PC-9 (cell line): ENCODE data around the gene PRCD. TPM values are rescaled to one million over a fixed set of nuclear protein-coding genes. Genes with fewer than 3 reads are reported as not detected.

Experiments used
- BruUV-seq: library from RNA; stranded (reverse); fragments of 400-500 nt; replicated peaks from 2 replicates; lab custom pipeline; 2021; lab: Mats Ljungman, UMichigan
- CTCF ChIA-PET: fragments of 300-600 bp; sonication (Branson Sonifier 250); formaldehyde crosslinking; loops from one replicate; lab custom pipeline; 2022; ENCODE audit warnings: antibody characterized with exemption; lab: Charles Lee
- POLR2A ChIA-PET: fragments of 300-600 bp; sonication (Branson Sonifier 250); formaldehyde crosslinking; loops from one replicate; lab custom pipeline; 2022; ENCODE audit warnings: antibody characterized with exemption; ENCODE audit not compliant: unreplicated experiment; lab: Charles Lee
- DNase-seq, 2 experiments: peaks; one replicate each; pipeline versions ENCODE4 v3.0.0 to v3.0.0-alpha.2; 2015 to 2022; ENCODE audit warnings: mixed read lengths in 1 of 2
- H2AFZ ChIP-seq: fragments of 200-600 bp; sonication (generic); 2 replicates; pipeline ENCODE4 v1.8.1; 2017; ENCODE audit warnings: antibody characterized with exemption
- H3F3A ChIP-seq: fragments of 200-600 bp; sonication (generic); 2 replicates; pipeline ENCODE4 v1.8.1; 2017; ENCODE audit warnings: antibody characterized with exemption, mild to moderate bottlenecking, low read depth; ENCODE audit not compliant: insufficient read depth
- H3K27ac ChIP-seq: fragments of 200-600 bp; sonication (generic); 2 replicates; pipeline ENCODE4 v1.6.1; 2016; ENCODE audit warnings: mixed run types
- H3K27me3 ChIP-seq: fragments of 200-600 bp; sonication (generic); 2 replicates; pipeline ENCODE4 v1.6.1; 2016; ENCODE audit warnings: low read depth, mixed run types; ENCODE audit not compliant: insufficient read depth
- H3K36me3 ChIP-seq: fragments of 200-600 bp; sonication (generic); 2 replicates; pipeline ENCODE4 v1.6.1; 2016; ENCODE audit warnings: low read depth, mixed run types
- H3K4me1 ChIP-seq: fragments of 200-600 bp; sonication (generic); replicated peaks from 2 replicates; pipeline ENCODE4 v1.6.1; 2016; ENCODE audit warnings: mixed run types; ENCODE audit not compliant: insufficient read depth
- H3K4me2 ChIP-seq: fragments of 200-600 bp; sonication (generic); 2 replicates; pipeline ENCODE4 v1.6.1; 2017; ENCODE audit warnings: mixed run types
- H3K4me3 ChIP-seq: fragments of 200-600 bp; sonication (generic); 2 replicates; pipeline ENCODE4 v1.6.1; 2016; ENCODE audit warnings: mixed run types
- H3K79me2 ChIP-seq: fragments of 200-600 bp; sonication (generic); 2 replicates; pipeline ENCODE4 v1.6.1; 2017; ENCODE audit warnings: low read depth, mixed run types
- H3K9me2 ChIP-seq: fragments of 200-600 bp; sonication (generic); 2 replicates; pipeline ENCODE4 v1.8.1; 2017; ENCODE audit warnings: mild to moderate bottlenecking; ENCODE audit not compliant: insufficient read depth
- H3K9me3 ChIP-seq: fragments of 200-600 bp; sonication (generic); 2 replicates; pipeline ENCODE4 v1.8.1; 2016; ENCODE audit warnings: low read depth; ENCODE audit not compliant: insufficient read depth
- H4K20me1 ChIP-seq: fragments of 200-600 bp; sonication (generic); 2 replicates; pipeline ENCODE4 v1.8.1; 2017; ENCODE audit not compliant: insufficient read depth
- EZH2 ChIP-seq: fragments of 200-600 bp; sonication (generic); IDR thresholded peaks from 2 replicates; pipeline ENCODE4 v1.8.0; 2017; ENCODE audit warnings: antibody characterized with exemption, low read depth
- intact Hi-C: fragments of 100-400 bp; cut with micrococcal nuclease; formaldehyde crosslinking; loops from one replicate; pipeline ENCODE4 v1.10.0; 2022; ENCODE audit not compliant: unreplicated experiment
- total RNA-seq: library from RNA; stranded (reverse); gene quantifications from 2 replicates; pipeline ENCODE4 v1.2.3, GENCODE V29; 2021
- TF ChIP-seq, protein P1 (sequence below): fragments of 200-600 bp; sonication (generic); conservative IDR thresholded peaks from 2 replicates; pipeline ENCODE4 v1.6.1; 2017; ENCODE audit warnings: mixed run types, antibody characterized with exemption, mild to moderate bottlenecking, moderate library complexity

PRCD gene
- total RNA-seq, 1 experiment from 2014 or later = 2.7 TPM

DNA sequence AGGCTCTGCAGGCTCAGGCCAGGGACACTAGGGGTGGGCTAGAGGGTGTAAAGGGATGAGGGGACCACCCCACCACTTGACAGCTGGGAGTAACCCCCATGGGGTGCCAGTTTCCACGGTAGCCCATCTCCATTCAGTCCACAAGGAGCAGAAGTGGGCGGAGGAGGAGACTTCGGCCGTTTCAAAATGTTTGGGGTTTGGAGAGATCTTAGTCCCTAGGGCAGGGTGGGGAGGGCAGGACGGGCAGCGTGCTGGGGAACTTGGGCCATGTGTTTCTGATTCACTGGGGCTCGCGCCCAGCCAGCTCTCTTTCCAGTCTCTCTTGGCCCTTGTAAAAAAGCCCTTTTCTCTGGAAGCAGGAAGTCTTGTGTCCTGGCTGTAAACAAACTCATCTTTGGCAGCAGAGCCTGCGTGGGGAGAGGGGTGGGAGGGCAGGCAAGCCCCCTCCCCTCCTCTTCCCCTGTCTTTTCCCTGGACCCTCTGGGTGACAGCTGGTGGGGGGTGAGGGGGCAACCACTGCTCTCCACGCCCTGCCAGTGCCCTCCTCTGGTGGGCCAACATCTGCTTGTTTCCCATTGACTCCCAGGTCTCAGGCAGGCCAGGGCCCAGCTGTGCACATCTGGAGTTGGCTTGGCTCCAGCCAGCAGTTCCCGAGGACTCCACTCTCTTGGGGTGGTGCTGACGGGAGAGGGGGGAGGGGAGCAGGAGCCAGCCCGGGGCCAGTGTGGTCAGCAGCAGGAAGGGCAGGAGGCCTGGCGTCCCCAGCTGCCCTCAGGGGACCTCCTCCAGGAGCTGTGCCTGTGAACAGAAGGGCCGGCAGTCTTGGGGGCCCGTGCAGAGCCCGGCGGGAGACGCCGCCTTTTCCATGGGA, 10.4 kb upstream of the PRCD start:
- no peaks in the 10 kb centered on the region for H3K79me2 ChIP-seq
- H3K36me3 ChIP-seq = no peaks in the 10 kb centered on the region
- H3K9me3 ChIP-seq = no peaks in the 10 kb centered on the region
- ChIA-PET POLR2A (interaction anchor here (0.5 to 0.7 kb wide), 2 partner anchors 28 to 44 kb away, joined by 10 to 11 read pairs; no protein-coding TSS in a partner anchor), CTCF (interaction anchor here (0.5 to 0.6 kb wide), 2 partner anchors 28 to 137 kb away, joined by 3 to 7 read pairs; no protein-coding TSS in a partner anchor)
- peaks cover 36% of the 10 kb centered on the region for H3K4me1 ChIP-seq
- DNase-seq = peak in 1 of 2 experiments; percentile 57
- H3K9me2 ChIP-seq = no peaks in the 10 kb centered on the region
- no peak overlapping the region; the same call in 1 of the 2 replicates for H2AFZ ChIP-seq
- no peaks in the 10 kb centered on the region for H3K27me3 ChIP-seq
- TF ChIP-seq EZH2 = no peak
- TF ChIP-seq, protein P1, sequence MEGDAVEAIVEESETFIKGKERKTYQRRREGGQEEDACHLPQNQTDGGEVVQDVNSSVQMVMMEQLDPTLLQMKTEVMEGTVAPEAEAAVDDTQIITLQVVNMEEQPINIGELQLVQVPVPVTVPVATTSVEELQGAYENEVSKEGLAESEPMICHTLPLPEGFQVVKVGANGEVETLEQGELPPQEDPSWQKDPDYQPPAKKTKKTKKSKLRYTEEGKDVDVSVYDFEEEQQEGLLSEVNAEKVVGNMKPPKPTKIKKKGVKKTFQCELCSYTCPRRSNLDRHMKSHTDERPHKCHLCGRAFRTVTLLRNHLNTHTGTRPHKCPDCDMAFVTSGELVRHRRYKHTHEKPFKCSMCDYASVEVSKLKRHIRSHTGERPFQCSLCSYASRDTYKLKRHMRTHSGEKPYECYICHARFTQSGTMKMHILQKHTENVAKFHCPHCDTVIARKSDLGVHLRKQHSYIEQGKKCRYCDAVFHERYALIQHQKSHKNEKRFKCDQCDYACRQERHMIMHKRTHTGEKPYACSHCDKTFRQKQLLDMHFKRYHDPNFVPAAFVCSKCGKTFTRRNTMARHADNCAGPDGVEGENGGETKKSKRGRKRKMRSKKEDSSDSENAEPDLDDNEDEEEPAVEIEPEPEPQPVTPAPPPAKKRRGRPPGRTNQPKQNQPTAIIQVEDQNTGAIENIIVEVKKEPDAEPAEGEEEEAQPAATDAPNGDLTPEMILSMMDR = no peak
- no peak overlapping the region for H3K4me3 ChIP-seq
- BruUV-seq = no TSS peak
- peak overlapping the region; percentile 54 for H3K27ac ChIP-seq
- intact Hi-C loops = loop anchor here (5.0 kb wide), 1 partner anchor 143 kb away; no protein-coding TSS in a partner anchor
- H4K20me1 ChIP-seq = no peaks in the 10 kb centered on the region
- H3F3A ChIP-seq = peaks cover 18% of the 10 kb centered on the region
- peak overlapping the region; percentile 44 for H3K4me2 ChIP-seq

DNA sequence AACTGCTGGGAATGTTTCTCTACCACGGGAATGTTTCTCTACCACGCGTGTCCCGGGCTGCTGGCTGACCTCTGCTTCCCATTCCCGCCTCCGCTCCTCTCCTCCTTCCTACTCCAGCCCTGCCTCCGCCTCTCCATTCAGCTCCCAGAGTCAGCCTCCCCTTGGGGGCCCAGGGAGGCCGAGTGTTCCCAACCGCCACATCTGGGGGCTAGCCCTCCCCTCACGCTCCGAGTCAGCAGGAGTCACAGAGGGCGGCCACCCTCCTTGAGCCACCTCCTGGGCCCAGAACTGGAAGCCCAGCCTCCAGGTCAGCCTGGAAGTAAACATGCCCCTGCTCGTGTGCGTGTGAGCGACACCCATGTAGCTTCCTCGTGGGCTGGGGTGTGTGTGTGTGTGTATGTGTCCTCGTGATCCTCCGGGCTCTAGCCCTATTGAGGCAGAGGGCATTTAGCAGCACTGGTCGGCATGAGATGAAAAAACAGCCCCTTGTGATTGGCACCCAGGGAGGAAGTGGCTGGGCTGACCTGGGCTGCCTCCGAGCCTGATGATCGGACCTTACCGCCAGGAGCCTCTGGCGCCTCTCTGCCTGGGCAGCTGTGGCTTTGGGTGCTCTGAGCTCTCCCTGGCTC, 9.6 kb upstream of the PRCD start:
- no peak overlapping the region for H2AFZ ChIP-seq
- H4K20me1 ChIP-seq = no peaks in the 10 kb centered on the region
- H3K79me2 ChIP-seq = no peaks in the 10 kb centered on the region
- no peaks in the 10 kb centered on the region for H3K9me2 ChIP-seq
- DNase-seq = peak in 1 of 2 experiments; percentile 36
- peaks cover 23% of the 10 kb centered on the region for H3F3A ChIP-seq
- H3K4me2 ChIP-seq = peak overlapping the region; percentile 44; the same call in 1 of the 2 replicates
- no peaks in the 10 kb centered on the region for H3K36me3 ChIP-seq
- ChIA-PET CTCF (no interaction called here), POLR2A (interaction anchor here (0.6 kb wide), 1 partner anchor 129 kb away, joined by 8 read pairs; no protein-coding TSS in a partner anchor)
- no peaks in the 10 kb centered on the region for H3K9me3 ChIP-seq
- intact Hi-C loops = no loop called here
- no peak for TF ChIP-seq EZH2
- TF ChIP-seq, protein P1 = no peak
- peaks cover 44% of the 10 kb centered on the region for H3K4me1 ChIP-seq
- no TSS peak for BruUV-seq
- H3K27ac ChIP-seq = no peak overlapping the region
- H3K4me3 ChIP-seq = no peak overlapping the region
- H3K27me3 ChIP-seq = no peaks in the 10 kb centered on the region

DNA sequence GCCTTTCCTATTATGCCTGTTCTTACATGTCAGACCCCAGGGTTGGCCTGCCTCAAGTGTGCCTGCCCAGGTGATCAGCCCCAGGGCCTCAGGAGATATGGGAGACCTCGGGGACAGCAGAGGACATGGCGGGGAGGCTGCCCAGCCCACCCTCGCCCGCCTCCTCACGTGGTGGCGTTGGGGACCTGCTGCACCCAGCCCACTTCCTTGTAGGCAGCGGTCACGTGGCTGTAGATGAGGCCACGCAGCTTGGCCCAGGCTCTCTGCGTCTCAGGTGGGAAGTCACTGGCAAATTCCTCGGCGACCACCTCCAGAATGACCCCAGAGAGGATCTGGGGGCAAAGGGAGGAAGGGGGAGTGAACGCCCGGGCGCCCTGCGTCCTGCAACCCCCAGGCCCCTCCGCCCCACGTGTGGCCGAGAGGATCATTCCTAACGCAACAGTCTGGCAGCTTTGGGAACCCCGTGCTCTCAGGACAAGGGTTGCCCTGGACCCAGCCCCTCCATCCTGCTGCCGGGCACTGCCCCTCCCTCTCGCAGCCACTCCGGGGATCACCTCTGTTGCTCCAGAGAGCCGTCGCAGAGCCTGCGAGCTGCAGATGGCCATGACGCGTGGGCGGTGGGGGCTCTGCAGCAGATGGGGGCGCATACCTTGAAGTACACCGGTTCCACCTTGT, 8.9 kb upstream of the PRCD start:
- Histone ChIP-seq H3K9me2 (no peaks in the 10 kb centered on the region), H3K4me1 (peaks cover 49% of the 10 kb centered on the region), H3F3A (peaks cover 26% of the 10 kb centered on the region), H3K36me3 (no peaks in the 10 kb centered on the region), H4K20me1 (no peaks in the 10 kb centered on the region), H3K27ac (no peak overlapping the region), H3K4me2 (no peak overlapping the region), H3K27me3 (no peaks in the 10 kb centered on the region), H3K79me2 (no peaks in the 10 kb centered on the region), H3K4me3 (no peak overlapping the region), H3K9me3 (no peaks in the 10 kb centered on the region), H2AFZ (no peak overlapping the region)
- intact Hi-C loops = no loop called here
- DNase-seq = no peak
- CTCF ChIA-PET = interaction anchor here (0.6 kb wide), 1 partner anchor 194 kb away, joined by 8 read pairs; no protein-coding TSS in a partner anchor
- BruUV-seq = no TSS peak
- POLR2A ChIA-PET = no interaction called here
- TF ChIP-seq, protein P1 = no peak
- TF ChIP-seq EZH2 = no peak
